OCI-M2 (cell line): ENCODE measurements around the gene FAM47E.
"Not testable (repeated sequence)": the region's sequence is repeated elsewhere in the genome, so short reads cannot be mapped to it uniquely, and the experiment has no call there.

ENCODE experiments used
- DNase-seq: peaks from one replicate; lab custom pipeline; 2025; ENCODE audit not compliant: unreplicated experiment; lab: John Stamatoyannopoulos, UW

FAM47E gene

GRCh38 chr4:76266627-76267026 lies 15.1 kb downstream of the FAM47E start:
- DNase-seq: no peak

GRCh38 chr4:76267811-76268210 lies 16.3 kb downstream of the FAM47E start:
- DNase-seq: no peak

GRCh38 chr4:76270244-76271175 lies 19.0 kb downstream of the FAM47E start:
- DNase-seq: no peak

GRCh38 chr4:76271248-76271647 lies 19.7 kb downstream of the FAM47E start:
- no peak for DNase-seq

GRCh38 chr4:76272073-76272472 lies 20.6 kb downstream of the FAM47E start:
- DNase-seq: no peak

GRCh38 chr4:76272582-76272981 lies 21.1 kb downstream of the FAM47E start:
- DNase-seq: no peak

- no peak for DNase-seq
These were observed 21.5 kb downstream of the FAM47E start for GRCh38 chr4:76272999-76273398.

GRCh38 chr4:76275486-76276124 lies 24.1 kb downstream of the FAM47E start:
- no peak for DNase-seq

GRCh38 chr4:76276813-76277212 lies 25.3 kb downstream of the FAM47E start:
- no peak for DNase-seq

- no peak for DNase-seq
These were observed 26.1 kb downstream of the FAM47E start for GRCh38 chr4:76277667-76278066.

- DNase-seq: no peak
These were observed 27.1 kb downstream of the FAM47E start for GRCh38 chr4:76278583-76278982.

GRCh38 chr4:76279462-76279861 lies 27.9 kb downstream of the FAM47E start:
- no peak for DNase-seq

GRCh38 chr4:76280488-76281441 lies 29.2 kb downstream of the FAM47E start:
- no peak for DNase-seq

- not testable (repeated sequence) for DNase-seq
These were observed 30.1 kb downstream of the FAM47E start for GRCh38 chr4:76281594-76281993.

GRCh38 chr4:76282941-76283689 lies 31.6 kb downstream of the FAM47E start:
- DNase-seq: no peak

- DNase-seq: no peak
These were observed 32.4 kb downstream of the FAM47E start for GRCh38 chr4:76283900-76284299.

- DNase-seq: not testable (repeated sequence)
These were observed 36.3 kb downstream of the FAM47E start for GRCh38 chr4:76287811-76288210.

- no peak for DNase-seq
These were observed 41.2 kb downstream of the FAM47E start for GRCh38 chr4:76292730-76293129.

GRCh38 chr4:76293772-76294171 lies 42.3 kb downstream of the FAM47E start:
- no peak for DNase-seq

- DNase-seq: no peak
These were observed 44.8 kb downstream of the FAM47E start for GRCh38 chr4:76296286-76296820.
